ENCODE data around the gene SKP2.

DNA sequence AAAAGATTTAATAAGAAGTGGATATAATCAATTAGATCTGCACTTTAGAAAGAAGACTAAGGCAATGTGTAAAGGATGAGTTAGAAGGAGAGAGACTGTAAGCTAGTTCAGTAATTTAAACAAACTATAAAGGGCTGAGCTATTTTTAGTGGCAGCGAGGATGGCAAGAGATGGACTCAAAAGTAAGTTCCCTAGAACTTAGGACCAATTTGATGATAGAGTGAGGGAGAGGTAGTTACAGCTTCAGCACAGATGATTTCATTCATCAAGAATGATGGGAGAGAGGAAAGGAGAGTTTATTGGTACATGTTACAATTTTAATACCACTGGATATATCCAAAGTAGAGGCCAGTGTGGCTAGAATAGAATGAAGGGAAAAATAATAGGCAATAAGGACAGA, 70.7 kb downstream of the SKP2 start:
- TF ChIP-seq, protein P1, sequence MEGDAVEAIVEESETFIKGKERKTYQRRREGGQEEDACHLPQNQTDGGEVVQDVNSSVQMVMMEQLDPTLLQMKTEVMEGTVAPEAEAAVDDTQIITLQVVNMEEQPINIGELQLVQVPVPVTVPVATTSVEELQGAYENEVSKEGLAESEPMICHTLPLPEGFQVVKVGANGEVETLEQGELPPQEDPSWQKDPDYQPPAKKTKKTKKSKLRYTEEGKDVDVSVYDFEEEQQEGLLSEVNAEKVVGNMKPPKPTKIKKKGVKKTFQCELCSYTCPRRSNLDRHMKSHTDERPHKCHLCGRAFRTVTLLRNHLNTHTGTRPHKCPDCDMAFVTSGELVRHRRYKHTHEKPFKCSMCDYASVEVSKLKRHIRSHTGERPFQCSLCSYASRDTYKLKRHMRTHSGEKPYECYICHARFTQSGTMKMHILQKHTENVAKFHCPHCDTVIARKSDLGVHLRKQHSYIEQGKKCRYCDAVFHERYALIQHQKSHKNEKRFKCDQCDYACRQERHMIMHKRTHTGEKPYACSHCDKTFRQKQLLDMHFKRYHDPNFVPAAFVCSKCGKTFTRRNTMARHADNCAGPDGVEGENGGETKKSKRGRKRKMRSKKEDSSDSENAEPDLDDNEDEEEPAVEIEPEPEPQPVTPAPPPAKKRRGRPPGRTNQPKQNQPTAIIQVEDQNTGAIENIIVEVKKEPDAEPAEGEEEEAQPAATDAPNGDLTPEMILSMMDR (IDR thresholded peaks at IDR 0.05; ENCODE audit: poor library complexity): no peak
- no peak for TF ChIP-seq EZH2 (IDR thresholded peaks at IDR 0.05; ENCODE audit: borderline replicate concordance)
- TF ChIP-seq EZH2phosphoT487 (IDR thresholded peaks at IDR 0.05; ENCODE audit: low read depth, severe bottlenecking, unreplicated experiment): no peak

Measured in hepatocyte (in vitro differentiated cells).